AG04450 (cell line): ENCODE data around the gene CAMSAP1. TPM values are rescaled to one million over a fixed set of nuclear protein-coding genes. Genes with fewer than 3 reads are reported as not detected.

ENCODE experiments used
- CTCF ChIA-PET: fragments of 300-600, 350-600 bp; formaldehyde crosslinking; extraction: SDS; loops from one replicate; lab custom pipeline; 2022; ENCODE audit warnings: antibody characterized with exemption, inconsistent platforms; lab: Charles Lee
- POLR2A ChIA-PET: fragments of 350-600 bp; formaldehyde crosslinking; extraction: SDS; loops from one replicate; lab custom pipeline; 2021; ENCODE audit warnings: antibody characterized with exemption, inconsistent platforms; lab: Yijun Ruan, JAX
- DNase-seq: peaks from one replicate; pipeline ENCODE4 v3.0.0-alpha.2; 2011; ENCODE audit warnings: low read depth, low spot score
- H3K27ac ChIP-seq: one replicate; pipeline ENCODE4 v1.5.1; 2012; ENCODE audit warnings: low read depth, low read length, control low read depth
- H3K27me3 ChIP-seq: one replicate; pipeline ENCODE4 v1.6.0; 2012; ENCODE audit warnings: low read length; ENCODE audit not compliant: control insufficient read depth, insufficient read depth
- H3K4me3 ChIP-seq: 2 replicates; pipeline ENCODE4 v1.5.1; 2011; ENCODE audit warnings: mild to moderate bottlenecking, low read depth, low read length, control low read depth
- H3K9me3 ChIP-seq: 2 replicates; pipeline ENCODE4 v1.5.1; 2012; ENCODE audit warnings: low read length; ENCODE audit not compliant: control insufficient read depth, insufficient read depth
- CTCF ChIP-seq: IDR thresholded peaks from 2 replicates; pipeline ENCODE4 v1.5.1; 2011; ENCODE audit warnings: low read depth, low read length, control low read depth, inconsistent platforms
- polyA plus RNA-seq: library from polyadenylated mRNA; depleted of rRNA; stranded (reverse); fragments of >200 nt; gene quantifications from 2 replicates; pipeline ENCODE4 v1.2.3, GENCODE V29; 2011

The CAMSAP1 gene
- polyA plus RNA-seq, 1 experiment: 7.8 TPM

GRCh38 chr9:135882011-135882410, 25.3 kb downstream of the CAMSAP1 start:
- no peaks in the 10 kb centered on the region; the same call in 1 of the 2 replicates for H3K9me3 ChIP-seq
- ChIA-PET POLR2A (no interaction called here), CTCF (no interaction called here)
- TF ChIP-seq CTCF: no peak
- H3K27me3 ChIP-seq: no peaks in the 10 kb centered on the region
- DNase-seq: no peak
- H3K27ac ChIP-seq: no peak overlapping the region
- H3K4me3 ChIP-seq: no peak overlapping the region

DNA sequence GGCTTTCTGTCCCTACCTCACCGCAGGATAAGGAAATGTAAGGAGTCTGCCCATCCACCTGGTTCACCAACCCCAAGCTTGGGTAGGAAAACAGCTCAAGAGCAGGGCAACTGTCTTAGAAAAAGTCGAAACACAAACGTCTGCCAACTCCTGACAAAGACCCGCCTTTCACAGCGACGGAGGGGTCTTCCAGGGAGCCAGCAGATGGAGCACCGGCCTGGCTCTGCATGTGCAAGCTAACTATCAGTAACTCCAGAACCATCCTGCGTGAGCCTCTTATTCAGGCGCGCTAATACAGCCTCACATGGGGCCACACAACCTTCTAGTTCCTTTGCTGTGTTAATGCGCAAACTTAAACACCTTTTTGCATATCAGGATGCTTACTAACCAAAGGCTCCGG, 26.9 kb downstream of the CAMSAP1 start:
- CTCF ChIA-PET: no interaction called here
- Histone ChIP-seq H3K27ac (no peak overlapping the region), H3K9me3 (no peaks in the 10 kb centered on the region), H3K27me3 (no peaks in the 10 kb centered on the region), H3K4me3 (no peak overlapping the region)
- no peak for TF ChIP-seq CTCF
- POLR2A ChIA-PET: no interaction called here
- no peak for DNase-seq

- H3K4me3 ChIP-seq: no peak overlapping the region
- CTCF ChIA-PET: no interaction called here
- no peak overlapping the region for H3K27ac ChIP-seq
- TF ChIP-seq CTCF: no peak
- POLR2A ChIA-PET: no interaction called here
- no peaks in the 10 kb centered on the region for H3K9me3 ChIP-seq
- no peaks in the 10 kb centered on the region for H3K27me3 ChIP-seq
- no peak for DNase-seq
Observed at GRCh38 chr9:135879619-135880018, 27.7 kb downstream of the CAMSAP1 start.

- POLR2A ChIA-PET: no interaction called here
Observed at GRCh38 chr9:135879237-135879601, 28.1 kb downstream of the CAMSAP1 start.

More at GRCh38 chr9:135879237-135879601, 28.1 kb downstream of the CAMSAP1 start:
- H3K27me3 ChIP-seq: no peaks in the 10 kb centered on the region
- no peak overlapping the region for H3K27ac ChIP-seq
- CTCF ChIA-PET: no interaction called here
- no peaks in the 10 kb centered on the region for H3K9me3 ChIP-seq
- H3K4me3 ChIP-seq: no peak overlapping the region
- TF ChIP-seq CTCF: no peak
- no peak for DNase-seq
